Heart left ventricle (tissue), 16 donors: ENCODE data around the gene UPF2. TPM values are rescaled to one million over a fixed set of nuclear protein-coding genes. Genes with fewer than 3 reads are reported as not detected.

Source experiments
- ATAC-seq, 4 donors: fragments of 200-7000 bp; cut with Tn5 transposase; one replicate each; pipeline ENCODE4 v1.9.1; 2020 to 2022; ENCODE audit warnings: moderate library complexity in 4 of 4, mild to moderate bottlenecking in 3 of 4, moderate number of reproducible peaks in 1 of 4
- DNase-seq, 5 donors: peaks; one replicate each; pipeline ENCODE4 v3.0.0-alpha.2; 2020
- H3K27ac ChIP-seq, 12 donors: fragments of 200-600 bp; sonication (generic) in 4 of 12; one replicate each; pipeline versions ENCODE4 v1.5.0 to v1.8.0; 2016 to 2022; ENCODE audit warnings: mild to moderate bottlenecking in 2 of 12
- H3K27me3 ChIP-seq, 9 donors: fragments of 200-600 bp; sonication (generic) in 2 of 9; one replicate each; pipeline versions ENCODE4 v1.5.1 to v1.8.0; 2016 to 2022; ENCODE audit warnings: mild to moderate bottlenecking in 3 of 9
- H3K36me3 ChIP-seq, 9 donors: fragments of 200-600 bp; sonication (generic) in 2 of 9; one replicate each; pipeline versions ENCODE4 v1.5.0 to v1.8.0; 2018 to 2022; ENCODE audit warnings: mild to moderate bottlenecking in 2 of 9
- H3K4me1 ChIP-seq, 12 donors: fragments of 200-600 bp; sonication (generic) in 4 of 12; one replicate each; pipeline versions ENCODE4 v1.5.0 to v1.8.0; 2016 to 2022; ENCODE audit warnings: mild to moderate bottlenecking in 3 of 12
- H3K4me3 ChIP-seq, 12 donors: fragments of 200-600 bp; sonication (generic) in 4 of 12; one replicate each; pipeline versions ENCODE4 v1.5.0 to v1.8.0; 2017 to 2022; ENCODE audit warnings: mild to moderate bottlenecking in 9 of 12, moderate library complexity in 4 of 12
- H3K9me3 ChIP-seq, 12 donors: fragments of 200-600 bp; sonication (generic) in 4 of 12; one replicate each; pipeline versions ENCODE4 v1.5.0 to v1.8.0; 2016 to 2022; ENCODE audit warnings: mild to moderate bottlenecking in 1 of 12
- CTCF ChIP-seq, 12 donors: fragments of 200-600 bp; sonication (generic) in 4 of 12; IDR thresholded peaks; one replicate each; pipeline versions ENCODE4 v1.5.0 to v1.8.0; 2018 to 2022; ENCODE audit warnings: antibody characterized with exemption in 12 of 12, mild to moderate bottlenecking in 5 of 12
- POLR2A ChIP-seq, 2 donors: fragments of 450-650 bp; IDR thresholded peaks; one replicate each; pipeline ENCODE4 v1.6.1; 2017; ENCODE audit warnings: antibody characterized with exemption in 2 of 2, mild to moderate bottlenecking in 2 of 2, moderate library complexity in 2 of 2
- WGBS, 4 donors: extraction: QIAGEN DNeasy Blood & Tissue Kit in 2 of 4; methylation state at CpG; one replicate each; pipeline versions ENCODE4 v1.1.5 to v1.1.7; 2013 to 2018; 5-methylcytosine and 5-hydroxymethylcytosine counted together
- intact Hi-C, 10 donors: fragments of 100-400 bp; cut with DNase I; formaldehyde crosslinking; loops; one replicate each; pipeline versions ENCODE4 v1.11.1 to v1.14.2; 2022
- polyA plus RNA-seq, 2 donors: library from polyadenylated mRNA; stranded (reverse); fragments of 200-250 nt; gene quantifications; one replicate each; pipeline ENCODE4 v1.2.3, GENCODE V29; 2013
- total RNA-seq, 9 donors: library from RNA; depleted of rRNA in 2 of 9; stranded (reverse); fragments of >200 nt in 2 of 9; fragmentation: NEBNext Ultra II Directional in 3 of 9; extraction: Animal tissue kit (Norgen Biotek cat#: 25700) in 3 of 9; gene quantifications; one replicate each; pipeline versions ENCODE4 v1.1.0 to v1.2.4, GENCODE V29; 2016 to 2023
- donor health status: ischemic (EF 13 %, LVEDD 7.1; RV severe dilation, severe dysfunction).
- donor health status: healthy with polysubstance abuse.
- donor health status: DM: no; HTN: yes; CAD: no.
- donor health status: DM: no; HTN: no; CAD: no.
- donor health status: ischemic (EF 25% LVEDD 6.9; RV normal size, moderate dysfunction).
- donor health status: ischemic (EF 25% LVEDD 5.7; RV mildly dilated, moderate dysfunction).
- donor health status: healthy.
- donor health status: DM: yes; HTN: yes; CAD: no.
- donor health status: ischemic (EF 35%, LVEDD 5.7; RV mildly dilated, moderate dysfunction).
- donor health status: nonischemic (EF 11% LVEDD 7.7; RV severe dilation, severe dysfunction).
- donor health status: DM: yes; HTN: yes; CAD: no.
- donor health status: PGD.
- donor health status: ischemic (EF 29% LVEDD 5.4; RV normal size, mild dysfunction).
- donor health status: nonischemic (EF 23%, LVEDD 6.1; RV moderate dilation, normal function).

The UPF2 gene
- total and polyA plus RNA-seq, 11 donors = 7.9 to 20.9 (median 15.7) TPM

DNA sequence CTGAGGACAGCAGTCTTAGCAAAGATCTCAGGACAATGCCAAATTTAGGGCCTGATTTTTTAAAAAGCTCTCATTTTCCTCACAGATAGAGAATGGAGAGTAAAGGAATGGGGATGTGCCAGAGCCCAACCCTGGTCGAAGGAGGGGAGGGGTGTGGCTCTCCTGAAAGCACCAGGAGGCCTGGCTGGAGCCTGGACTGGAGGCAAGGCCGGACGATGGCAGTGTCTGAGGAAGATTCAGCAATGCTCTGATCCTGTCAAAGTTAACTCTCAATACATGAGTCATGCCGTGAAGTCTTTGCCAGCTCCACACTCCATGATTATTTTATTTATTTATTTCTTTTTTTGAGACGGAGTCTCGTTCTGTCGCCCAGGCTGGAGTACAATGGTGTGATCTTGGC lies 108.3 kb downstream of the UPF2 start:
- WGBS, 4 donors = 65 to 84% (median 80%) methylated on average over 7 of the region's 7 CpGs
- DNase-seq (no peak), ATAC-seq (no peak)
- Histone ChIP-seq H3K27me3 (no peaks in the 10 kb centered on the region), H3K4me1 (no peaks in the 10 kb centered on the region), H3K4me3 (no peak overlapping the region), H3K36me3 (peaks cover 0 to 85% (median 69%) of the 10 kb centered on the region in 9 donors), H3K27ac (peak overlapping the region in 1 of 12 donors; percentile 28), H3K9me3 (no peaks in the 10 kb centered on the region)
- intact Hi-C loops = no loop called here
- TF ChIP-seq POLR2A (IDR thresholded peaks at IDR 0.05) = no peak
- no peak for TF ChIP-seq CTCF (IDR thresholded peaks at IDR 0.05)

DNA sequence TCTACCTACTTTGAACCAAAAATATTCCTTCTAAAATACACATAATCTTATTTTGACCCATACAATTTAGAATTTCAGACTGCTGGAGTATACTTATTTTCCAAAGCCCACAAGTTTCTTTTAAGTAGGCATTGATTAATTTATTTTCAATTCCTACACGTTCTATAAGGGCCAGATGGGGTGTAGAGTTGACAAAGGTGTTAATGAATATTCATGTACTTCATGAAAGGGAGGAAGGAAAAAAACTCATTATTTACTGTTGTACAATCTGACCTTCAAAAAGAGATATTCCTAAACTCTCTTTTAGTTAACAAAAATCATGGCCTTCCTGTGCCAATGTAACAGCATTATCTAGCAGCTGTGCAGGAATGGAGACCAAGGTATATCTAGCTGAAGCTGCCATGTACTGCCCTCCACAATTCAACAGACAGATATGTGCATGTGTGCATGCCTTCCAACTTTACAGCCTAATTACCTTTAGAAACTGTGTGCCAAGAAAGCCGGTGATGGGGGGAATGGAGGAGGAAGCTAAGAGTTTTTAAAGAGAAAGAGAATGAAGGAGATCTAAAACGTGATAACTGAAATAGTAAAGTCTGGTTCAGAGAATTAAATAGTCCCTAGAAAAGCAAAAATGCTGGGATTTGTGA lies 108.9 kb downstream of the UPF2 start:
- Histone ChIP-seq H3K27me3 (no peaks in the 10 kb centered on the region), H3K36me3 (peaks cover 0 to 88% (median 75%) of the 10 kb centered on the region in 9 donors), H3K27ac (peak overlapping the region in 1 of 12 donors; percentile 28), H3K4me3 (no peak overlapping the region), H3K9me3 (no peaks in the 10 kb centered on the region), H3K4me1 (no peaks in the 10 kb centered on the region)
- TF ChIP-seq POLR2A (IDR thresholded peaks at IDR 0.05) (no peak), CTCF (IDR thresholded peaks at IDR 0.05) (no peak)
- WGBS, 4 donors = 77 to 83% (median 79%) methylated on average over 3 of the region's 3 CpGs
- intact Hi-C loops = no loop called here
- ATAC-seq = no peak
- DNase-seq = no peak

DNA sequence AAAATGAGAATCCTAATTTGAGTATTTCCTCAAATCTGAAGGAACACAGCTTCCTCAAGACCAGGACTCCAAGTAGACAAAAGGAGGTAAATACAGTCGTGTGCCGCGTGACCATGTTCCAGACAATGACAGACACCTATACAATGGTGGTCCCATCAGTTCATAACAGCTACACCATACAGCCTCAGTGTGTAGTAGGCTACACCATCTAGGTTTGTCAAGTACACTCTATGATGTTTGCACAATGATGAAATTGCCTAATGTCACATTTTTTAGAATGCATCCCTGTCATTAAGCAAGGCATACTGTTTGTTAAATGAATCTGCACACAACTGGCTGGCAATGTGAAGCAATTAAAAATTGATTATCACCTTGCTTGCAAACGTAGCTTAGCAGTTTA lies 111.6 kb downstream of the UPF2 start:
- WGBS, 4 donors = 93 to 98% (median 94%) methylated on average over 4 of the region's 4 CpGs
- TF ChIP-seq CTCF (IDR thresholded peaks at IDR 0.05) (no peak), POLR2A (IDR thresholded peaks at IDR 0.05) (no peak)
- Histone ChIP-seq H3K4me3 (no peak overlapping the region), H3K36me3 (peaks cover 0 to 93% (median 83%) of the 10 kb centered on the region in 9 donors), H3K27ac (no peak overlapping the region), H3K4me1 (no peaks in the 10 kb centered on the region), H3K27me3 (no peaks in the 10 kb centered on the region), H3K9me3 (no peaks in the 10 kb centered on the region)
- ATAC-seq (no peak), DNase-seq (no peak)
- intact Hi-C loops = no loop called here

GRCh38 chr10:11930312-11930978 lies 112.2 kb downstream of the UPF2 start:
- no peak for TF ChIP-seq POLR2A (IDR thresholded peaks at IDR 0.05)
- no peak for TF ChIP-seq CTCF (IDR thresholded peaks at IDR 0.05)
- Histone ChIP-seq H3K36me3 (peaks cover 0 to 93% (median 83%) of the 10 kb centered on the region in 9 donors), H3K9me3 (no peaks in the 10 kb centered on the region), H3K27me3 (no peaks in the 10 kb centered on the region), H3K4me1 (no peaks in the 10 kb centered on the region), H3K27ac (no peak overlapping the region), H3K4me3 (no peak overlapping the region)
- no peak for ATAC-seq
- intact Hi-C loops = no loop called here
- DNase-seq = no peak
- WGBS, 4 donors = 96 to 98% (median 97%) methylated on average over 8 of the region's 8 CpGs
